ENCODE data around the gene PRLHR.

GRCh38 chr10:118585234-118585633, 10.2 kb downstream of the PRLHR start:
- no peak for TF ChIP-seq CTCF (IDR thresholded peaks at IDR 0.05)
- TF ChIP-seq POLR2A (IDR thresholded peaks at IDR 0.05) = no peak

Data from uterus (tissue), 2 donors.